Dermis microvascular lymphatic vessel endothelial cell (primary cell): ENCODE measurements around the gene KRTAP1-1. TPM values are rescaled to one million over a fixed set of nuclear protein-coding genes. Genes with fewer than 3 reads are reported as not detected.
"Not testable (repeated sequence)": the region's sequence is repeated elsewhere in the genome, so short reads cannot be mapped to it uniquely, and the experiment has no call there.

Experiments
- DNase-seq, 2 donors: peaks; one replicate each; pipeline versions ENCODE4 v3.0.0 to v3.0.0-alpha.2; 2010; ENCODE audit warnings: low read depth in 2 of 2
- total RNA-seq: library from RNA; depleted of rRNA; stranded (reverse); fragments of >200 nt; gene quantifications from 2 replicates; pipeline ENCODE4 v1.2.1, GENCODE V29; 2014

The KRTAP1-1 gene
- total RNA-seq, 1 donor from 2014 or later, result not detected

GRCh38 chr17:41055130-41055529 is 13.9 kb upstream of the KRTAP1-1 start, which contains the start of gene KRTAP2-2:
TSS of gene KRTAP2-2 (minus strand) at chr17:41055230. CDS start at chr17:41055211, 19 bp downstream.
- DNase-seq, result not testable (repeated sequence)

DNA sequence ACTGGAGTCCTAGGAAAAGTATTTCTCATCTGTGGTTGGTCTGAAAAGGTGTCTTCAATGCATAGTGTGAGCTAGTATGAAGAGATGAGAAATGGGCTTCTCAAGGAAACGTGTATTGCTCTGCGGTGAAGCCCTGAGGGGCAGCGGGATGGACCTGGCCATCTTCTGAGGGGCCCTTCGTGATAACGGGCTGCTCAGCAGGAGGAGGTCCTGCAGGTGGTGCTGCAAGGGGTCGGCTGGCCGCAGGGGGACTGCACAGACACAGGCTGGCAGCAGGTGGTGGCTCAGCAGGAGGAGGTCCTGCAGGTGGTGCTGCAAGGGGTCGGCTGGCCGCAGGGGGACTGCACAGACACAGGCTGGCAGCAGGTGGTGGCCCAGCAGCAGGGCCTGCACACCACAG is 13.3 kb upstream of the KRTAP1-1 start:
- DNase-seq, result not testable (repeated sequence)

GRCh38 chr17:41054025-41054424 is 12.8 kb upstream of the KRTAP1-1 start:
- DNase-seq, result no peak

DNA sequence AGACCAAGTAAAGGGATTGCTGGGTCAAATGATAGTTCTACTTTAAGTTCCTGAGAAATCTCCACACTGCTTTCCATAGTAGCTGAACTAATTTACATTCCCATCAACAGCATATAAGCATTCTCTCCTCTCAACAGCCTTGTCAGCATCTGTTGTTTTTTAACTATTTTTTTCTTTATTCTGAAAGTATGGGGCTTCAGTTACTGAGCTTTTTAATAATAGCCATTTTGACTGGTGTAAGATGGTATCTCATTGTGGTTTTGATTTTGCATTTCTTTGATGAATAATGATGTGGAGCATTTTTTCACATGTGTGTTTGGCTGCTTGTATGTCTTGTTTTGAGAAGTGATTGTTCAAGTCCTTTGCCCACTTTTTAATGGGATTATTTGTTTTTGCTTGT is 11.3 kb upstream of the KRTAP1-1 start:
- no peak for DNase-seq

GRCh38 chr17:41049110-41049509 is 7.9 kb upstream of the KRTAP1-1 start:
- peak in 1 of 2 donors; percentile 2 for DNase-seq

DNA sequence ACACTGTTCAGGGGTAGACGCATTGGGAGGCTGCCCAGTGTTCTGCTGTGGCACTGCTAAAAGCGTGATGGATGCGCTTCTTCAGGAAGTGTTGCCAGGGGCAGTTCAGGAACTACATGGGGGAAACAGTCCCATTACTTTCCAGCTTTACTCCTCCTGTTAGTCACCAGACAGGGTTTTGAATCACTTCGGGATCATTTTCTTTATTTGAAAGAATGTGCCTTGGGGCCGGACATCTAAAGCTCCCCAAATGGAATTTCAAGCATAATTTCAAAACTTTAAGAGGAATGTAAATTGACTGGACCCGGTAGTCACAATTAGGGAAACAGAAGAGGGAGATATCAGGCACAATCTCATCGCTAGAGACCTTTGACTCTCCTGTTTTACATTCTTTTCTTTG is 7.2 kb upstream of the KRTAP1-1 start:
- DNase-seq, result no peak

DNA sequence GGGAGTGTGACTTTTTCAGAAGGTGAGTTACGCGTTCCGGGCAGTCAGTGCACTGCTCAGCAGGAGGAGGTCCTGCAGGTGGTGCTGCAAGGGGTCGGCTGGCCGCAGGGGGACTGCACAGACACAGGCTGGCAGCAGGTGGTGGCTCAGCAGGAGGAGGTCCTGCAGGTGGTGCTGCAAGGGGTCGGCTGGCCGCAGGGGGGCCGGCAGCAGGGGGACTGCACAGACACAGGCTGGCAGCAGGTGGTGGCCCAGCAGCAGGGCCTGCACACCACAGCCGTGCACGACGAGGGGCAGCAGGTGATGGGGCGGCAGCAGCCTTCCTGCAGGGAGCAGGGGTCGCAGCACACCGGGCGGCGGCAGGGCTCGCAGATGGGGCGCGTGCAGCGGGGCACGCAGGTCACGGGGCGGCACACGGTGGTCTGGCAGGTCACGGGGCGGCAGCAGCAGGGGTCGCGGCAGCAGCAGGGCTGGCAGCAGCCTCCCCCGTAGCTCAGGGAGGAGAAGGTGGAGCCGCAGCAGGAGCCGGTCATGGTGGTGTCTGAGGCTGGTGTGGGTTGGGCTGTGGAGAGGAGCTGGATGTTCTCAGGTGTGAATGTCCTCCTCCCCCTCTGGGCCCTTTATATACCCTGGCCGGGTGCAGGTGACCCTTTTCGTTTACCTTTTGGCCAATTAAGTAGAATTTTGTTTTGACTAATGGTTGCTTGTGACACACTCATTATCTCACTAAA is 5.7 kb upstream of the KRTAP1-1 start, which contains the start of gene KRTAP2-1:
Gene KRTAP2-1, minus strand, starts transcription at position 582 of the 731 bp plus-strand sequence. Its CDS starts 49 bp downstream, at position 533.
- DNase-seq, result not testable (repeated sequence)

DNA sequence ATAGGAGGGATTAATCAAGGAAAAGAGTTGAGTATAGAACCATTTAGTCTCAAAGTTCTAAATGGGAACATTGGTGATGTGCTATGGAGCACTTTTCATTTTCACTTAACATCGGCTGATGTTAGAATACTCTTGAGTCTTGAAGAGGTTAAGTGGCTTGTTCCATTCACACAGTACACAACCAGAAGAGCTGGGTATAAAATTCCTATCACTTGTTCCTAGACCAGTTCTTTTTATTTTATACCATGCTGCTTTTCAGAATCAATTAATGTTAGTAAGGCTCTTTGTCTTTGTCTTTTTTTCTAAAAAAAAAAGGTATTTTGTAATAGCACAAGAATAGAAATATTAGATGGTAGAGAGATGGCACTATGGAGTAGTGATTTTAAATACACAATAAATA is 1.7 kb upstream of the KRTAP1-1 start:
- DNase-seq, result no peak

GRCh38 chr17:41037853-41038350 is 3.3 kb downstream of the KRTAP1-1 start:
- DNase-seq, result no peak

DNA sequence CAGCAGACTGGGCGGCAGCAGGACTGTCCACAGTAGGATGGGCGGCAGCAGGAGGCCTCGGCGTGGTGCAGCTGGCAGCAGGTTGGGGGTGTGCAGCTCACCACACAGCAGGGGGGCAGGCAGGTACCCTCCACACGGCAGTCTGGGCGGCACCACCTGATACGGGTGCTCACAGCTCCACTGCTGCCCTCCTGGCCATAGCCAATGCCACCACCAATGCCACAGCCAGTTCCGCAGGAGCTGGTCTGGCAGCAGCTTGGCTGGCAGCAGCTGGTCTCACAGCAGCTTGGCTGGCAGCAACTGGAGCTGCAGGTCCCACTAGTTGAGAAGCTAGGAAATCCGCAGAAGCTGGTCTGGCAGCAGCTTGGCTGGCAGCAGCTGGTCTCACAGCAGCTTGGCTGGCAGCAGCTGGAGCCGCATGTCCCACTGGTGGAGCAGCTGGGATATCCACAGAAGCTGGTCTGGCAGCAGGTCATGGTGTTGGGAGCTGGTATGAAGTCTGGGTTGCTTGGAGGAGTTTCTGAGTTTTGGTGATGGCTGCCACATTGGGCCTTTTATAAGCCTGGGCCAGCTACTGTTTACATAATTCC is 6.8 kb downstream of the KRTAP1-1 start, which contains the start of gene KRTAP1-3:
Gene KRTAP1-3, minus strand, starts transcription at position 529 of the 590 bp plus-strand sequence. Its CDS starts 53 bp downstream, at position 476.
- not testable (repeated sequence) for DNase-seq

GRCh38 chr17:41029633-41030245 is 11.5 kb downstream of the KRTAP1-1 start, which contains the start of gene KRTAP1-4:
TSS of gene KRTAP1-4 (minus strand) at chr17:41030195. CDS start at chr17:41030078, 117 bp downstream.
- DNase-seq, result no peak

DNA sequence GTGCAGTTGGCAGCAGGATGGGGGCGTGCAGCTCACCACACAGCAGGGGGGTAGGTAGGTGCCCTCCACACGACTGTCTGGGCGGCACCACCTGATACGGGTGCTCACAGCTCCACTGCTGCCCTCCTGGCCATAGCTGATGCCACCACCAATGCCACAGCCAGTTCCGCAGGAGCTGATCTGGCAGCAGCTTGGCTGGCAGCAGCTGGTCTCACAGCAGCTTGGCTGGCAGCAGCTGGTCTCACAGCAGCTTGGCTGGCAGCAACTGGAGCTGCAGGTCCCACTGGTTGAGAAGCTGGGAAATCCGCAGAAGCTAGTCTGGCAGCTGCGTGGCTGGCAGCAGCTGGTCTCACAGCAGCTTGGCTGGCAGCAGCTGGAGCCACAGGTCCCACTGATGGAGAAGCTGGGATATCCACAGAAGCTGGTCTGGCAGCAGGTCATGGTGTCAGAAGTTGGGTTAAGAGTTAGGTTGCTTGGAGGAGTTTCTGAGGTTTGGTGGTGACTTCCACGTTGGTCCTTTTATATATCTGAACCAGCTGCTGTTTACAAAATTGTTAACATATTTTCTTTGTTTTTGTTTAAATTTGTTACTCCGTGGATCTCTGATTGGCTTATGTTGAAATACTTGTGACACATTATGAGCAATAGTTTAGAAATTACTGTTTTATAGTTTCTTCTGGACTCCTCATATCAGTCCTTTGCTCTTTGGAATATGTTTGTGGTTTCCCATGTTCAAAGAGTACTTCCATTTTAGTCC is 14.4 kb downstream of the KRTAP1-1 start, which contains the start of gene KRTAP1-5:
Gene KRTAP1-5, minus strand, starts transcription at position 494 of the 757 bp plus-strand sequence. Its CDS starts 53 bp downstream, at position 441.
- no peak for DNase-seq

DNA sequence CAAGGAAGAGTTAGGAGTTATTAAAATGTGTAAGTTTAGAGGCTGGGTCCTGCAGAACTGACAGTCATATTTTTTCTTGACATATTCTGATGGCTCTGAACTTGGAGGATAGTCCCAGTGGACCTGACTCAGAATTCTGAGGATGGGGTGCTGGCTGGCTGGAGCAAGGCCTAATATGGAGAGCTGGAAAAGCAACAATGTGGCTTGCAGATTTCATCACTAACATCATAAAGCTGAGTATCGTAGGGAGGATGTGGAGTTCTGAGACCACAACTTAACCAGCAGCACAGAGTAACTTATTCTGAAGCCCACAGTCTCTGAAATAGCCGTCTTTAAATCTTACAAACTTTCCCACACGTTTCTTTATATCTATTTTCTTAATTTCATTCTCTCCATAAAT is 16.6 kb downstream of the KRTAP1-1 start:
- DNase-seq, result no peak

- DNase-seq, result no peak
Observed at GRCh38 chr17:41020336-41020735, 20.9 kb downstream of the KRTAP1-1 start.

GRCh38 chr17:41019415-41019814 is 21.8 kb downstream of the KRTAP1-1 start:
- no peak for DNase-seq

DNA sequence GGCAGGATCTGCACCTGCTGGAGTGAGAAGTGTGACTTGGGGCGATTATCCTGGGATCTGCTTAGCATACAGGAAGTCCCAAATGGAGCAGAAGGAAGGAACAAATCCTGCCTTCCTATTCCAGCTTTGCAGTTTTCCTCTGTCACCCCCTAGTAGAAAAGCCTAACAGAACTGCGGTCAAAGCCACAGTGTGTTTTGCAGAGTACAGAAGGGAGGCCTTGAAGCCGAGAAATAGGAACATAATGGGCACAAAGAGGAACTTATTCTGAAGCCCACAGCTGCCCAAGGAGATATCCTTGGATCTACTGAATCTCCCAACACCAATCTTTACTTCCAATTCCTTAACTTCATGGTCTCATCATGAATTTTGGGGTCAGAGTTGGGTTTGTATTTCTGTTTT is 22.7 kb downstream of the KRTAP1-1 start:
- no peak for DNase-seq

- DNase-seq, result no peak
Observed at GRCh38 chr17:41016578-41017215, 24.6 kb downstream of the KRTAP1-1 start.

- DNase-seq, result no peak
Observed at GRCh38 chr17:41015454-41015853, 25.8 kb downstream of the KRTAP1-1 start.

GRCh38 chr17:41013606-41014005 is 27.6 kb downstream of the KRTAP1-1 start:
- no peak for DNase-seq

GRCh38 chr17:41013181-41013580 is 28.1 kb downstream of the KRTAP1-1 start:
- no peak for DNase-seq
